ENCODE results near the gene BDH2.

The BDH2 gene

DNA sequence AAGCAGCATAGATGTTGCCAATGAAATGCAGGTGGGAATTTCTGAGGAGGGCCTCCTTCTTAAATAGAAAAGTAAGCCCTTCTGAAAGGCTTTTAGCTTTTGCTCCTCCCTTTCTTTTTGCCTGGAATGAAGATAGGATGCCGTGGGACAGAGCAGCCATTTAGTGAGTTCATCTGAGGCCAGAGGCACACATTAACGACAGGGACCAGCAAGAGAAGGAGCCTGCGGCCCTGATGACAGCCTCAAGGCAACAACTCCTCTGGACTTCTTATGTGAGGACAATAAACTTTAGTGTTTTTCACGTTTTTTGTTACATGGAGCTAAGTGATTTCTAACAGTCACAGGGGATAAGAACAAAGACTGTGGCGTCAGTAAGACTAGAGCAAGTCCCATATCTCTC, 1.1 kb upstream of the BDH2 start:
- DNase-seq (ENCODE audit: low spot score): no peak
- in situ Hi-C loops (cut with MboI; ENCODE audit: low pct_unique_long_range_greater_than_20kb, low sequenced_read_pairs, unreplicated experiment): no loop called here
- TF ChIP-seq, protein P1, sequence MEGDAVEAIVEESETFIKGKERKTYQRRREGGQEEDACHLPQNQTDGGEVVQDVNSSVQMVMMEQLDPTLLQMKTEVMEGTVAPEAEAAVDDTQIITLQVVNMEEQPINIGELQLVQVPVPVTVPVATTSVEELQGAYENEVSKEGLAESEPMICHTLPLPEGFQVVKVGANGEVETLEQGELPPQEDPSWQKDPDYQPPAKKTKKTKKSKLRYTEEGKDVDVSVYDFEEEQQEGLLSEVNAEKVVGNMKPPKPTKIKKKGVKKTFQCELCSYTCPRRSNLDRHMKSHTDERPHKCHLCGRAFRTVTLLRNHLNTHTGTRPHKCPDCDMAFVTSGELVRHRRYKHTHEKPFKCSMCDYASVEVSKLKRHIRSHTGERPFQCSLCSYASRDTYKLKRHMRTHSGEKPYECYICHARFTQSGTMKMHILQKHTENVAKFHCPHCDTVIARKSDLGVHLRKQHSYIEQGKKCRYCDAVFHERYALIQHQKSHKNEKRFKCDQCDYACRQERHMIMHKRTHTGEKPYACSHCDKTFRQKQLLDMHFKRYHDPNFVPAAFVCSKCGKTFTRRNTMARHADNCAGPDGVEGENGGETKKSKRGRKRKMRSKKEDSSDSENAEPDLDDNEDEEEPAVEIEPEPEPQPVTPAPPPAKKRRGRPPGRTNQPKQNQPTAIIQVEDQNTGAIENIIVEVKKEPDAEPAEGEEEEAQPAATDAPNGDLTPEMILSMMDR (IDR thresholded peaks at IDR 0.05; ENCODE audit: extremely low read depth, insufficient read depth, missing control alignments): no peak

DNA sequence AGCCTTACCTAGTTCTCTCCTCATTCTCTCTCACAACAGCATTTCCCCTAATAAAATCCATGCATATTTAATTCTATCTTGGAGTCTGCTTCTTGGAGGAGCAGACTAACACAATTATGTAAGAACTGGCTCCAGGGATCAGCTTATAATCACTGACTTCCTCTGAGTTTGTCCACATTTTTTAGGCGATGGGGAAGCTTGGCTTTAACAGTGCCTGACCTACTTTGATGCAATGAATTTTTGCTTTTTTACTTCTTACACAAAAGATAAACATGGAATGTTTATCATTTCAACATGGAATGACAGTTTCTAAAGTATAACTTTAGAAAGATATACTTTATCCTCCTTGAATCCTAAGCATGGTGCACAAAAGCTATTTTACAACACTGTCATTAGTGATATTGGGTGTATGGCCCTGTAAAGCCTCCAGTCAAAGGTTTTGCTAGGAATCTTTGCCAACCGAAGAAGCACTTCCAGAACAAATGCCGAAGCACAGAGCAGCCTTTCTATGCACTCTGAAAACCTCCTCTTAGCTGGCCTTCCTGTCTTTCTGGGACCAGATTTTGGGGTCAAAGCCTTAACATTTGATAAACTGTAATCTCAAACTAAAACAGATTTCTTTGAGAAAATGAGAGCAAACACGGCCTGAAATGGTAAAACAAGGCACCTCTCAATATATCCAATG, 736 bp downstream of the BDH2 start:
- in situ Hi-C loops (cut with MboI; ENCODE audit: low pct_unique_long_range_greater_than_20kb, low sequenced_read_pairs, unreplicated experiment): no loop called here
- DNase-seq (ENCODE audit: low spot score): no peak
- TF ChIP-seq, protein P1 (IDR thresholded peaks at IDR 0.05; ENCODE audit: extremely low read depth, insufficient read depth, missing control alignments): no peak

DNA sequence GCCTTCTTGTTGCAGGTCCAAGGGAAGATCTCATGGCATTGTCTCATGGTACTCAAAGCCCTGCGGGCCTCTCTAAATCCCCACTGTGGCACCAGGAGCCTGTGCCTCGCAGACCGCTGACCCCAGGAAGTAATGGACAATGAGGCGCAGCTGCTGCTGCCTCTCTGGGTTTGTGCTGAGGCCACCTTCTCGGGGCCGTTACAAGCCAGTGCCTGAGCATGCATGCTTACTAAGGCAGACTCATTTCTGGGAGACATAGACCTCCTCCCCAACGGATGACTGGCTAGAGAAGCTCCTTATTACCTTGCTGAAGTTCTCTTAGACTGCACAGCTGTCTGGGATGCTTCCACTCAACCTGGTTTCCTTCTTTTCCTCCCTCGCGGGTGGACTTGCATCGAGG, 1.3 kb downstream of the BDH2 start:
- in situ Hi-C loops (cut with MboI; ENCODE audit: low pct_unique_long_range_greater_than_20kb, low sequenced_read_pairs, unreplicated experiment): no loop called here
- DNase-seq (ENCODE audit: low spot score): no peak
- TF ChIP-seq, protein P1 (IDR thresholded peaks at IDR 0.05; ENCODE audit: extremely low read depth, insufficient read depth, missing control alignments): no peak

DNA sequence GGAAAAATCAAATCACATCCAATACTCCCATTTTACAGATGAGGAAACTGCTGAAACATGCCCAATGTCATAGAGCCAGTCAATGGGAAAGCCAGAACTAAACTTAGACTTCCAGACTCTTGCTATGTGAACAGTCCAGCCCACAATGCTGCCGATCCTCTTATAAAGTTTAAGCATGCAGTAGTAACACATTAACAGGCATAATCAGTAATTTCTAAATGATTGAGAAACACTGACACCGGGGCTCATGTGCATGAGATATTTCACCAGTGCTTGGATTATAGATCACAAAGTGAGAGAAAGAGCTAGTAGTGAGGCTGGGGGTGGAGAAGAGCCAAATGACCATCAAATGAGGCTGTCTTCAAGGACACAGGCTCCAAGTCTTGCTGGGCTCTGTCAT, 2.5 kb downstream of the BDH2 start:
- TF ChIP-seq, protein P1 (IDR thresholded peaks at IDR 0.05; ENCODE audit: extremely low read depth, insufficient read depth, missing control alignments): no peak

DNA sequence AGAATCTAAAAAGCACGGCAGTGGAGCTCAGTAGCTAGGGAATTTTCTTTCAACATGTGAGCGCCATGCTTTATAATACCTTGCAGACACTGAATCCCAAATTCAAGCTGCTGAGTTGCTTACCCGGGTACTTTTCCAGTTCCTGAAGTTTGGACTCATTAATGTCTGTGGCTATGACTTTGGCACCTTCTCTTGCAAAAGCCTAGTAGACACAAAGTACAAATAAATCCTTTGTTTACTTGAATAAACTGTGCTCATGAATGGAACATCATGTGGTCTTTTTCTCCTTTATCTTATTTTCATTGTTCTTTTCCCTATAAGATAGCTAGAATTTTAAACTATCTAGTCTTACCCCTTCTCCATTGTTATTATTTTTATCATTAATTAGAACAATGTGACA, 4.6 kb downstream of the BDH2 start:
- in situ Hi-C loops (cut with MboI; ENCODE audit: low pct_unique_long_range_greater_than_20kb, low sequenced_read_pairs, unreplicated experiment): no loop called here
- DNase-seq (ENCODE audit: low spot score): no peak
- TF ChIP-seq, protein P1 (IDR thresholded peaks at IDR 0.05; ENCODE audit: extremely low read depth, insufficient read depth, missing control alignments): no peak

More for the DNA sequence above, 2.5 kb downstream of the BDH2 start:
- in situ Hi-C loops (cut with MboI; ENCODE audit: low pct_unique_long_range_greater_than_20kb, low sequenced_read_pairs, unreplicated experiment): no loop called here
- no peak for DNase-seq (ENCODE audit: low spot score)

DNA sequence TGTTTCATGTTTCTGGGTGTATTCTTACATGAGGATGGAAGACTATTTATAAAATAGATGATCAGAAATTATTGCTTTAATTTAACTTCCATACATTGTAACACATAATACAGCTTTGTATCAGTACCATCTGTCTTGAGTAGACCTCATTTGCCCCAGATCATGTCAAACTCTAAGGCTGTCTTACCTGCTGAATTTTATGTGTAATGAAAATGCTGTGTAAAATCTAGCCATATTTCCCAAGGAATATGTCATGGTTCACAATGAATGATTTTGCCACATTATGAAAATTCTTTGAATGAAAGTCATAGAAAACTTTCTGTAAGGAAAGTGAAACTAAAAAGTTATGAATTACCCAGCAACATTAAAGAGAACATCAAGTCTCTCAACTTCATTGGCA, 7.4 kb downstream of the BDH2 start:
- in situ Hi-C loops (cut with MboI; ENCODE audit: low pct_unique_long_range_greater_than_20kb, low sequenced_read_pairs, unreplicated experiment): no loop called here
- DNase-seq (ENCODE audit: low spot score): no peak

More for the DNA sequence above, 7.4 kb downstream of the BDH2 start:
- TF ChIP-seq, protein P1 (IDR thresholded peaks at IDR 0.05; ENCODE audit: extremely low read depth, insufficient read depth, missing control alignments): no peak

All from GM13977 (cell line).